GM19099 (cell line): ENCODE measurements around the gene SLC6A7.

Experiments used
- POLR2A ChIP-seq: IDR thresholded peaks from 3 replicates; pipeline ENCODE4 v1.6.1; 2011; ENCODE audit warnings: low read depth; ENCODE audit not compliant: insufficient read length; ENCODE audit errors: extremely low read depth

The SLC6A7 gene

DNA sequence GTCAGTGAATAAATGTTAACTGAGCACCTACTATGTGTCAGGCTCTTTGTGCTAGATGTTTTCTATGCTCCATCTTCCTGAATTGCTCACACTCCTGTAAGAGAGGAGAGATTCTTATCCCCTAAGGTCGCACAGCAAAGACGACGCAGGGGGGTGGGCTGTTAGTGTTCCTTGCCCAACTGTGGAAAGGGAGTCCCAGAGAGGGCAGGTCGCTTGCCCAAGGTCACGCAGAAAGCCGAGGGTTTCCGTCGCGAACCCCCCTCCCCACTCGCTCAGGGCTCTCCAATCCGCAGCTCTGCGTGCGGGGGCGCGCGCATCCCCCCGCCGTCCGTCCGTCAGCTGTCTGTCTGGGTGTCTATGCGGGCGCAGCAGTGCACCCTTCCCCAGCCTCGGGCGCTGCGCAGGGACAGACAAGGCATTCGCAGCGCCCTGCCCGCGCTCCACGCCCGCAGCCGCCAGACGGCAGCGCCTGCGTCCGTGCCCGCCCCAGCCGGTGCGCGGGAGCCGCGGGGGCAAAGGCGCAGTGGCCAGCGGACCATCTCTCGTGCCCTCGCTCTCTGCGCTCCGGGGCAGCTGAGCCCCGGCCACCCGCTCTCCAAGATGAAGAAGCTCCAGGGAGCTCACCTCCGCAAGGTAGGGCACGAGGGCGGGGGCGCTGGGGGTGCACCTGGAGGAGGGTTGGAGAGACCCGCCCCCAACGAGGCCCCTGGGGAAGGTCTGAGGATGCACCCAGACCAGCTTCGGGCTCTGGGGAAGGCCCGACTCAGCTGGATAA lies at the start of gene SLC6A7:
Gene SLC6A7 (plus strand): TSS at position 335 of the 775 bp plus-strand sequence. CDS start 266 bp downstream, at position 601.
- TF ChIP-seq POLR2A, result no peak

DNA sequence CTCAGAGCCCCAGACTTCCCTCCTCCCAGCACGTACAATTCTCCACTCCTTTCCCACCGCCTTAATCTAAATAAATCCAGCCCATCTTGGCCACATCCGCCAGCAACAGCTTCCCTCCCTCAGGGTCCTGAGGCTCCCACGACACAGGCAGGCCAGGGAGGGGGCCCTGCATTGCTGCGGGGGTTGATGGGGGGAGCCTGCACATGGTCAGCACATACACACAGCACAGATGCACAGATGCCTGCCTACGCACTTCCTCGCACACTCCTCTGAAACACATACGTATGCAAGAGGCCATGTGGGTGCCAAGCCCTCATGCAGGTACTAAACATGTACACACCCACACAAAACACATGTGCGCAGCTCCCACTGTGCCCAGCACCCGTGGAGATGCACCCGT lies 49.0 kb upstream of the SLC6A7 start:
- no peak for TF ChIP-seq POLR2A

DNA sequence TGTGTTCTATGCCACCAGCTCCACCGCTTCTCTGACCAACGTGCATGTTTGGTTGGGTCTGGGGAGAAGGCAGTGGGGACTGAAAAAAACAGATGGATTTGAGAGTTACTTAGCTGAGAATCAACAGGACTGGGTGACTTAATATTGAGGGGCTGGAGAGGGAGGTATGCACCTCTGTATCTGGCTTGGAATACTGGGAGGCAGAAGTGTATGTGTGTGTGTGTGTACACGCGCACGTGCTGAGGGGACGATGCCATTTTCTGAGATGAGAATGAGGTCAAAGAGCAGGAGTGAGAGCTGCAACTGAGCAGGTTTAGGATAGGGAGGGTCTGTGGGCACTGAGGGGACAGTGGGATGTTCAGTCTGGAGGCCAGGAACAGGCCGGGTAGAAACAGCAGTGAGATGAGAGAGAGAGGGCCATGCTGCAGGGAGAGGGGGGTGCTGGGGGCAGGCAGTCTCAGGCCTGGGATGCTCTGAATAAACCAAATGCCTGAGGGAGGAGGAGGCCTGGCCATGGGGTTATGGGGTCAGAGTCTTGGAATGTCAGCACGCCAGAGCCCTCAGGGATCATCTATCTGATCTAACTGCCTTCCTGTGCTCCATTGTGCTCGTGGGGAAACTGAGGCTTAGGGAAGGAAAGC lies 48.2 kb upstream of the SLC6A7 start:
- no peak for TF ChIP-seq POLR2A

DNA sequence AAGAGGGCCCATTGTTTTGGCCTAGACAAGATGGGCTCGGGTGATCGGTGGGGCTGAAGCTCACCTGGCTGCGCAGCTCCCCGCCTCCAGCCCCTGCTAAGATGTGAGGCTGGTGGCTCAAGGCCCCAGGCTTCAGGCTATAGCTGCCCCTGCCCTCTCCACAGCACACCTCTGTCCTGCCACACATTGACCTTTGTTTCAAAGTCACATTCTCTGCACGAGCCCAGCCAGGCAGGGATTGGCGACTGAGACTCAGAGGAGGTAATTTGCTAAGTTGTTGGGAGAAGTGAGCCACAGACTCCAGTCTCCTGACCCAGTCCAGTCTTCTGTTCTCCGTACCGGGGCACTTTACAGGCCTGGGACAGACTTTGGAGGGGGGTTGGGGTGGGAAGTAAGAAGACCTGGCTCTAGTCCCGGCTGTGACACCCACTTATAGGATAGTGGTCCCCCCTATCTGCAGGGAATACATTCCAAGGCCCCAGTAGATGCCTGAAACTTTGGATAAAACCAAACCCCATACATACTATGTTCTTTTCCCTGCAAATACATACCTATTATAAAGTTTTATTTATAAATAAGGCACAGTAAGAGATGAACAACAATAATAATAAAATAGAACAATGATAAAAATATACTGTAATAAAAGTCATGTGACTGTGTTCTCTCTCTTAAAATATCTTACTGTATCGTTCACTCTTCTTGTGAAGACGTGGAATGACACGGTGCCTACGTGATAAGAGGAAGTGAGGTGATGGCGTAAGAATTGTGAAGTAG lies 47.5 kb upstream of the SLC6A7 start:
- no peak for TF ChIP-seq POLR2A

DNA sequence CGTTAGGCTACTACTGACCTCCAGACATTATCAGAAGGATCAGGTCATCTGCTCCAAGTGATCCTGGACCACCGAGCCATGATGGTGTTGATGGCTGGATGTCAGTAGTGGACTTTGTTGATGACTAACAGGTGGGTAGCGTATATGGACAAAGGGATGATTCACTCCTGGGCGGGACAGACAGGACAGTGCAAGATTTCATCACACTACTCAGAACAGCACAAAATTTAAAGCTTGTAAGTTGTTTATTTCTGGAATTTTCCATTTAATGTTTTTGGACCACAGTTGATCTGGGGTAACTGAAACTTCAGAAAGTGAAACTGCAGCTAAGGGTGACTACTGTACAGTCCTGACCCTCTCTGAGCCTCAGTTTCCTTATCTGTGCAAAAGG lies 46.9 kb upstream of the SLC6A7 start:
- TF ChIP-seq POLR2A, result no peak

DNA sequence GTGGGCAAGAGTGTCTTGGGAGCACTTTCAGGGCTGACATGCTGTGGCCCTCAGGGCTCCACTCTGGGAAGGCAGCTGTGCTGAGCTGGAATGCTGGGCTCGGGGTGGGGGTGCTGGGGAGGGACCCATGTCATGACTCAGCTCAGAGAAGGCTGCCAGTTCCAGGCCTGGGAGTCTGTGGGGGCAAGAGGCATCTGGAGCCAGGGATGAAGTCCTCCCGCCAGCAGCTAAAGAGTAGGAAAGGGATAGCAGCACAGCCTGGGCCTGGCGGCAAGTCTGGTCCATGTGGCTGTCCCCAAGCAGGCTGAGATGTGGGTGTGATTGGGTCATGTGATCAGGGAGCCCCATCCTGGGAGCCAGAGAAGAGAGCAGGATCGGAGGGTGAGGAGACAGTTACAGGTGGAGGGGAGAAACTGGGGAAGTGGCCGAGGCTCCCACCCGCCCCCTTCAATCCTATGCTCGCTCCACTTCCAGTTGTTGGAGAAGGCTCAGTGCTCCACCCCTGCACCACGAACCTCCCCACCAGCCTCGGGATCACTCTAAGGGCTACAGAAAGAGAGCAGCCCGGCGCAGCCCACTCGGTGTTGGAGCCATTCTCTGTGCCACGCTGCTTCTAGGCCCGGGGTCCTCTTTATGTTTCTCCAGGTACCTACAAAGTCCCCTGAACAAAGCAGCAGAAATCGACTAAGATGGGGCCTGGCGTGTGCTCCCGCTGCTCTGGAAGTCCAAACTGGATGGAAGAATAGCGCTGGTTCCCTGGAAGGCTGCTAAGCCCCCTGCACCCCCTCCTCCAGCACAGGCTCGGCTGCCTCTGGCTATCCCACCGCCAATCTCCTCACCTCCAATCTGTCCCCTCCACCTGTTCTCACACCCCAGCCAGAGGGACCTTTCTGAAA lies 46.3 kb upstream of the SLC6A7 start:
- no peak for TF ChIP-seq POLR2A

DNA sequence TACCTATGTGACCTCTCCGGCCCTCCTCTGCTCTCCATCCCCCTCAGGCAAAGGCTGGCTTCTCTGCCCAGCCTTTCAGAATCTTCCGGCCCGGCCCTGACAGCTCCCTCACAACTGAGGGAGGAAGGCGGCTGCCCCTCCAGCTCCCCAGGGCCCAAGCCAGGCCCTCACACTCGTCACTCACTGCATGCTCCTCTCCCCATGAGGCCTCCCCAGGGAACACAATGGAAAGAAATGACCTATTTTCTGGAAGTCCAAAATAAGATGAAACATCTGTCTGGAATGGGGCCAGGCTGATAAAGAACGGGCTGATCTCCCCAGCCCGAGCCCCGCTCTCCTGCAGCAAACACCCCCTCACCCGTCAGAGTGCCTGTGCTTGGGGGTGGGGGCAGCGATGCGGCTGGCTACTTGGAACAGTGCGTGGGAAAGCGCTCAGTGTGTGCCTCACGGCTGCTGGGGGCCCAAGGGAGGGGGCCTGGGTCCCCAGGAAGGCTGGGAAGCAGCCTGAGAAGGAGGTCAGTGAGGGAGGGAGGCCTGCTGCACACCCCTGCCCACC lies 45.5 kb upstream of the SLC6A7 start:
- no peak for TF ChIP-seq POLR2A

DNA sequence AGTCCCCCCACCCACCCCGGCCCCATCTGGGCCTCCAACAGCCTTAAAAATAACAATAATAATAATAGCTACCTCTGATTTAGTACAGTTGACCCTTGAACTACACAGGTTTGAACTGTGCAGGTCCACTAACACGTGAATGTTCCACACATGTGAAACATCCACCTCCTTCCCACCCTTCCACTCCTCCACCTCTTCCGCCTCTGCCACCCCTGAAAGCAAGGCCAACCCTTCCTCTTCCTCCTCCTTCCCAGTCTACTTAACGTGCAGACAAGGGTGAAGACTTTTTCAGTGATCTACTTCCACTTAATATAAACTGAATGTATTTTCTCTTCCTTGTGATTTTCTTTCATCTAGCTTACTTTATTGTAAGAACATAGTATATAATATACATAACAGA lies 45.0 kb upstream of the SLC6A7 start:
- TF ChIP-seq POLR2A, result no peak

DNA sequence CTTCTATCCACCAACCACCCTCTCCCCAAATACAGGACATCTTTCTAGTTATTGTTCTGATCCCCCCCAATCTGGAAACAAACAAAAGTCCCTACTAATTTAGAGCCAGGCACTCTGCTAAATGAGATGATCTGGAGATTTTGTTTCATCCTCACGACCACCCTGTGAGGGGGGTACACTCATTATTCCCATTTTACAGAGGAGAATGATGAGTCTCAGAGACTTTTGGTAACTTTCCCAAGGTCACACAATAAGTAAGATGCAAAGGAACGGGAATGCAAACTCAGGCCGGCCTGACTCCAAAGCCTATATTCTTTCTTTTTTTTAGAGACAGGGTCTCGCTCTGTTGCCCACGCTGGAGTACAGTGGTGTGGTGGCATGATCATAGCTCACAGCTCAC lies 43.6 kb upstream of the SLC6A7 start:
- TF ChIP-seq POLR2A, result no peak

DNA sequence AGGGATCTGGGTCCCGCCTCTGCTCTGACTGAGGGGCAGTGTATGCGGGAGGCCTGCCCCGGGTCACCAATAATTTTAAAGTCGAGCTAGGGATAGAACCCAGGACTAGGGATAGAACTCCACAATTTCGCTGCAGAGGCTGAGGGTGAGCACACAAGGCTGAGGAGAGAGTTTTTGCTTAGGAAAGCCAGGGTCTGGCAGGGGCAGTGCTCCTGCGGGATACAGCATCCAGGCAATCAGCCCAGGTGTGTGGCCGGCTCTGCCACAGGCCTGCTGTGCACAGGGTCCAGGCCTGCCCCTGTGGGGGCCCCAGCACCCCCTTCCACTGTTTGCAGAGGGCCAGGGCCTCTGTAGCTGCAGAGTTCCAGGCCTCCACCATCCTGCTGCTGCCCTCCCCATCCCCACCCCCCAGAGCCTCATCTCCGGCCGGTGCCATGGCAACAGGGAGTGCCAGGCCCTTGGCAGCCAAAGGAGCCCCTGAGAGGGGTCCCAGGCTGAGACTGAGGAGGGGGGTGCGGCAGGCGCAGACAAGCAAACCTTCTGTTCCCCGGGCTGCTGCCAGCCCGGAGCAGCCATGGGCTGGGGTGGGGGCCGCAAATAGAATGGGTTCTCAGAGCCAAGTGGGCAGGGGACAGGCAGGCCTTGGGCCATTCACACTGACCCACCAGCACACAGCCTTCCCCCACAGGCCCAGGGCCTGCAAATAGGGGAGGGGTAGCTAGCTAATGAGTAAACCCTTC lies 42.8 kb upstream of the SLC6A7 start:
- TF ChIP-seq POLR2A, result no peak

DNA sequence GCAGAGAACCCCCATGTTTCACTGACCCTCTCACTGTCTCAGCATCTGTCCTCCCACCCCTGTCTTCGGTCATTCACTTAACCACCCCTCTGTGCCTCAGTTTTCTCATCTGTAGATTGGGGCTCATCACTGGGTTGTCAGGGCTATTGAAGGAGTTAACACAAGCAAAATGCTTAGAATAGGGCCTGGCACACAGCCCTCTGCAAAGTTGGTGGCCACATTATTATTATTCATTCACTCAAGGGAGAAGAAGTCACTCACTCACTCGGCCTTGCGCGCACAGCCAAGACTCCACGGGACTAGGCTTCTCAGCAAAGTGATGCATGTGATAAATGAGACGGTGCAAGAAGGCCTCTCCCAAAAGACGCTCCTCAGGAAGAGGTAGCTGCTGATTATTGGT lies 42.2 kb upstream of the SLC6A7 start:
- no peak for TF ChIP-seq POLR2A

DNA sequence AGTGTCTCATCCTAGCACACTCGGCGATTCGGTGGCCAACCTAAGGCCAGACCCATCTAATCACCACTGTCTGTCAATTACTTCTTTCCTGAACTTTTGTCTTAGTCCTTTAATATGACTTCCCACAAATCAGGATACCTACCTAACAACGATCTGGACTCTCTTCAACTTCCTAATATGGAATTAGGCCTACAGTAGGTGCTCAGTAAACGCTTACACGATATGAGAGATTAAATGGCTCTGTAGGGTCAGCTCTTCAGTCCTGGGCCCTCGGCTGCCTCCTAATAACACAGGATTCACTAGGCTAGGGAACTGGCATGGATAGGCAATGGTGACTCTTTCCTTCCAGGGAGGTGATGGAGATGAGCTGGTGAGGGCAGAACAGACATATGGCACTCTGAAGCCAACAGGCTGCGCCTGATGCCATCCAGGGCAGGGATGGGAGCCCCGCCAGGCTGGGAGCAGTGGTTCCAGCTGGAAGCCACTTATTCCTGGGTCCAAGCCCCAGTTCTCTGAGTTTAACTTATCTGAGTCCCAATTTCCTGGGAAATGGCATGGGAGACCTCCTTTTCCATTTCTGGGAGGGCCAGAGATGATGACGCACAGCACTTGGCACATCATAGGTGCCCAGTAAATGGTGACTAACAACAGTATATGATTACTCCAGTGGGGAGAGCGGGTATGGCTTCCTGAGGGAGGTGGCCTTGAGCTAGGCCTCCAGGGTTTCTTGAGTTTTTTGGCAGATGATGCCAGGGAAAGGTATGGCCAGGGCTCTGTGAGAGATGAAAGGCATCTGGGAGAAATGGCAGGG lies 41.5 kb upstream of the SLC6A7 start:
- no peak for TF ChIP-seq POLR2A

DNA sequence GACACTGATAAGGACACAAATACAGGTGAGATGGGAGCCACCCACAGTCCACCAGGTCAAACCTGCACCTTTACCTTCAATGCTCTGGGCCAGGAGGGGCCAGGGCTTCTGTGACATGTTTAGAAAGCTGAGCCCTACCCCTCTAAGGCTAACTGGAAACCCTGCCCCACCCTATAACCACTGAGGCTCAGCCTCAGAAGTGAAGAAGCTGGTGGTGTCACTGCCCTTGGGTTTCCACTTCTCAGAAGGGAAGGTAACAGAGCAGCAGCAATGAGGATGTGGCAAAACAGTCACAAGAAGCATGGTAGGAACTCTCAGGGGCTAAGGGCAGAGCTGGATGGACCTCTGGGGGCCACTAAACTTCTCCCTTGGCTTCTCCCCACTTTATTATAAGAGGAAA lies 40.2 kb upstream of the SLC6A7 start:
- no peak for TF ChIP-seq POLR2A
